Bronchial epithelial cell (primary cell): Measurements from ENCODE around the gene CEP128. TPM values are rescaled to one million over a fixed set of nuclear protein-coding genes. Genes with fewer than 3 reads are reported as not detected.

ENCODE experiments used
- DNase-seq: peaks from one replicate; pipeline ENCODE4 v3.0.0-alpha.2; 2010; ENCODE audit warnings: low read depth
- FAIRE-seq: peaks from 2 replicates; lab custom pipeline; 2011; peaks lifted over from hg19 to GRCh38; lab: Jason Lieb, UNC
- H3K27me3 ChIP-seq: 2 replicates; pipeline ENCODE4 v1.5.1; 2011; ENCODE audit warnings: low read length; ENCODE audit not compliant: control insufficient read depth, insufficient read depth
- H3K36me3 ChIP-seq: 2 replicates; pipeline ENCODE4 v1.5.1; 2011; ENCODE audit warnings: low read length; ENCODE audit not compliant: control insufficient read depth, insufficient read depth
- H3K4me3 ChIP-seq: 2 replicates; pipeline ENCODE4 v1.5.1; 2011; ENCODE audit warnings: mild to moderate bottlenecking, low read depth, low read length, control low read depth
- CTCF ChIP-seq: IDR thresholded peaks from 2 replicates; pipeline ENCODE4 v1.5.1; 2011; ENCODE audit warnings: mild to moderate bottlenecking, moderate library complexity, low read length, control low read depth, inconsistent platforms; ENCODE audit not compliant: insufficient read depth, severe bottlenecking
- total RNA-seq: library from RNA; depleted of rRNA; stranded (reverse); fragments of >200 nt; gene quantifications from 2 replicates; pipeline ENCODE4 v1.2.1, GENCODE V29; 2014

Gene CEP128
- total RNA-seq, 1 donor from 2014 or later, result 6.6 TPM

DNA sequence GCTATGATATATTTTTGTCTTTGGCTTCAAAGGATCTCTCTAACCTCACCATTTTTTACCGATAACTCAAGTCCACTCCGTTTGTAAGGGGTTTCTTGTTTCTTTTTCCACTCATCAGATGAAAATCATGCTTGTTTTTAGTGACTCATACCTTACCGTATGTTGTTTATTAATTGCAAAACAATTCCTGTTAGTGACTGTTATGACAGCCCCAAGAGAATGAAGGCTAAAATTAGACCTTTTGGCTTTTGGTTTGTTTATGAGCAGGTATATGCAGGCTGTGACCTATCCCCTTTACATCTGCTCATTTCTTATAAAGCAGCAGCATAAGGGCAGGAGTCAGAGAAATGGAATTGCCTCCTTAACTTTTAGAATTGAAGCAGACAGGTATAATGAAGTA is 319.8 kb downstream of the CEP128 start:
- no peak for TF ChIP-seq CTCF
- no peaks in the 10 kb centered on the region for H3K27me3 ChIP-seq
- DNase-seq (peak; percentile 97), FAIRE-seq (no peak)
- H3K4me3 ChIP-seq, result no peak overlapping the region
- no peaks in the 10 kb centered on the region for H3K36me3 ChIP-seq

- FAIRE-seq, result no peak
- no peaks in the 10 kb centered on the region for H3K27me3 ChIP-seq
- no peak overlapping the region for H3K4me3 ChIP-seq
- no peaks in the 10 kb centered on the region for H3K36me3 ChIP-seq
- TF ChIP-seq CTCF, result no peak
- peak; percentile 12 for DNase-seq
Observed at GRCh38 chr14:80620434-80620833, 321.1 kb downstream of the CEP128 start.

GRCh38 chr14:80618751-80619329 is 322.7 kb downstream of the CEP128 start:
- DNase-seq (no peak), FAIRE-seq (no peak)
- no peaks in the 10 kb centered on the region for H3K27me3 ChIP-seq
- H3K4me3 ChIP-seq, result no peak overlapping the region
- TF ChIP-seq CTCF, result no peak
- H3K36me3 ChIP-seq, result no peaks in the 10 kb centered on the region

GRCh38 chr14:80615831-80616230 is 325.7 kb downstream of the CEP128 start:
- Histone ChIP-seq H3K4me3 (no peak overlapping the region), H3K36me3 (no peaks in the 10 kb centered on the region), H3K27me3 (no peaks in the 10 kb centered on the region)
- FAIRE-seq, result no peak
- no peak for DNase-seq
- TF ChIP-seq CTCF, result no peak

- DNase-seq (peak; percentile 25), FAIRE-seq (no peak)
- Histone ChIP-seq H3K36me3 (no peaks in the 10 kb centered on the region), H3K4me3 (no peak overlapping the region), H3K27me3 (no peaks in the 10 kb centered on the region)
- no peak for TF ChIP-seq CTCF
Observed at GRCh38 chr14:80609055-80609454, 332.5 kb downstream of the CEP128 start.

DNA sequence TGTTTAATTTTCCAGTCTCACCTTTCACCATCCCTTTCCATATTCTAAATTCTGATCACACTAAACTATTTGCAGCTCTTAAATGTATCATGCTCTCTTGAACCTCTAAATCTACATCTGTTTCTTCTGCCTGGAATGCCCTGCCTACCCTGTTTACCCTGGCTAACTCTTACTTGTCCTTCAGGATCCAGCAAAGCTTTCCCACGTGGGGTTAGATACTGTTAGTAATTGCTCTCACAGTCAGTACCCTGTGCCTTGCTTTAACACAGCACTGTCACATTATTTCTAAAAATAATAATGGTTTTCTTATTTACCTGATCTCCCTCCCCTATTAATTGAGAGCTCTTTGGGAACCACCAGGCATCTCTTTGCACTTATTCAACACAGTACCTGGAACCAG is 333.0 kb downstream of the CEP128 start:
- Histone ChIP-seq H3K4me3 (no peak overlapping the region), H3K36me3 (no peaks in the 10 kb centered on the region), H3K27me3 (no peaks in the 10 kb centered on the region)
- FAIRE-seq (no peak), DNase-seq (no peak)
- no peak for TF ChIP-seq CTCF
